Liver (tissue), 3 donors: Measurements from ENCODE around the gene ZNF530.
A peak's percentile ranks its signal among the peaks of the same experiment; 100 is the strongest.

Experiments used
- FOXA1 ChIP-seq: IDR thresholded peaks from 2 replicates; pipeline ENCODE4 v1.6.1; 2016; ENCODE audit warnings: antibody characterized with exemption
- GABPA ChIP-seq, 2 donors: IDR thresholded peaks in 1 of 2; conservative IDR thresholded peaks in 1 of 2; 2 replicates each; pipeline ENCODE4 v1.6.1; 2016; ENCODE audit warnings: antibody characterized with exemption in 2 of 2, mild to moderate bottlenecking in 1 of 2, moderate library complexity in 1 of 2
- HNF4A ChIP-seq, 2 donors: conservative IDR thresholded peaks; 2 replicates each; pipeline ENCODE4 v1.6.1; 2016; ENCODE audit warnings: antibody characterized with exemption in 2 of 2, mild to moderate bottlenecking in 2 of 2
- JUND ChIP-seq, 2 donors: IDR thresholded peaks; 2 replicates each; pipeline ENCODE4 v1.6.1; 2016; ENCODE audit warnings: antibody characterized with exemption in 2 of 2
- NR2F2 ChIP-seq: IDR thresholded peaks from 2 replicates; pipeline ENCODE4 v1.6.1; 2016; ENCODE audit warnings: antibody characterized with exemption
- RAD21 ChIP-seq, 2 donors: IDR thresholded peaks; 2 replicates each; pipeline ENCODE4 v1.6.1; 2016; ENCODE audit warnings: antibody characterized with exemption in 2 of 2, mild to moderate bottlenecking in 2 of 2
- RXRA ChIP-seq, 2 donors: IDR thresholded peaks; 2 replicates each; pipeline ENCODE4 v1.6.1; 2017 to 2018; ENCODE audit warnings: antibody characterized with exemption in 2 of 2, mild to moderate bottlenecking in 1 of 2
- SP1 ChIP-seq: IDR thresholded peaks from 2 replicates; pipeline ENCODE4 v1.6.1; 2018; ENCODE audit warnings: antibody characterized with exemption, mild to moderate bottlenecking
- TAF1 ChIP-seq: conservative IDR thresholded peaks from 2 replicates; pipeline ENCODE4 v1.6.1; 2016; ENCODE audit warnings: antibody characterized with exemption, mild to moderate bottlenecking
- YY1 ChIP-seq: IDR thresholded peaks from 2 replicates; pipeline ENCODE4 v1.6.1; 2016; ENCODE audit warnings: antibody characterized with exemption, mild to moderate bottlenecking
- TF ChIP-seq, protein P1 (sequence below): fragments of 150-350 bp; IDR thresholded peaks from 2 replicates; pipeline ENCODE4 v1.5.1; 2017; ENCODE audit warnings: improper control_type of control experiment, low read depth, low read length; ENCODE audit not compliant: missing input control
- TF ChIP-seq, protein P2 (sequence below): IDR thresholded peaks from 2 replicates; pipeline ENCODE4 v1.6.1; 2016; ENCODE audit warnings: antibody characterized with exemption, mild to moderate bottlenecking
- TF ChIP-seq, protein P3 (sequence below): IDR thresholded peaks from 2 replicates; pipeline ENCODE4 v1.6.1; 2016; ENCODE audit warnings: antibody characterized with exemption
- TF ChIP-seq, protein P4 (sequence below): IDR thresholded peaks from 2 replicates; pipeline ENCODE4 v1.6.1; 2016; ENCODE audit warnings: antibody characterized with exemption
- donor health status: healthy.
- donor health status: healthy.

DNA sequence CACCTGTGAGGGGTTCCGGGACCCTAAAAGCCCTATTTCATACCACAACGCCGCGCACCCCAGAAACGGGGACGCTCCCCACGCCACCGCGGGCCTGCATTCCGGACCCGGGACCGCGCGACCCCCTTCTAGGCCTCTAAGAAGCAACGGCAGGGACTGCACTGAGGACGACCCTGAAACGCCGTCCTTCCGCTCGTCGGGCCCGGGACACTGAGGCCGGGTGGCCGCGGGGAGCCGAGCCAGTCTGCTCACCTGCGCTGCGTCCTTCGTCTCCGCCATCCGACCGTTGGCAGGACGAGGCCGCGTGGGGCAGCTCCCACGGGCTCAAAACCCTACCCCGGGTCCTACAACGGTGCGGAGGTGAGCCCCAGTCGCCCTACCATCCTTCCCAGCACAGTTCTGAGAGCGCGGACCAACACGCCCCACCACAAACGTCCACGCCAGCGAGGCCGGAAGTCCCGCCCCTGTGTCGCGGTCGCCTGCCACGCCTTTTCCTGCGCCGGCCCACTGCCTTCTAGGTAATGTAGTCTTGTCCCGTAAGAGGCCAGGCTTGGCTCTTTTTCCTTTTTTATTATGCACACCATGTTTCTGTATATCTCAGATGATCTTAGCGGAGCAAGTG lies 40.2 kb upstream of the ZNF530 start, which contains the start of gene ZNF550:
- TF ChIP-seq, protein P1, sequence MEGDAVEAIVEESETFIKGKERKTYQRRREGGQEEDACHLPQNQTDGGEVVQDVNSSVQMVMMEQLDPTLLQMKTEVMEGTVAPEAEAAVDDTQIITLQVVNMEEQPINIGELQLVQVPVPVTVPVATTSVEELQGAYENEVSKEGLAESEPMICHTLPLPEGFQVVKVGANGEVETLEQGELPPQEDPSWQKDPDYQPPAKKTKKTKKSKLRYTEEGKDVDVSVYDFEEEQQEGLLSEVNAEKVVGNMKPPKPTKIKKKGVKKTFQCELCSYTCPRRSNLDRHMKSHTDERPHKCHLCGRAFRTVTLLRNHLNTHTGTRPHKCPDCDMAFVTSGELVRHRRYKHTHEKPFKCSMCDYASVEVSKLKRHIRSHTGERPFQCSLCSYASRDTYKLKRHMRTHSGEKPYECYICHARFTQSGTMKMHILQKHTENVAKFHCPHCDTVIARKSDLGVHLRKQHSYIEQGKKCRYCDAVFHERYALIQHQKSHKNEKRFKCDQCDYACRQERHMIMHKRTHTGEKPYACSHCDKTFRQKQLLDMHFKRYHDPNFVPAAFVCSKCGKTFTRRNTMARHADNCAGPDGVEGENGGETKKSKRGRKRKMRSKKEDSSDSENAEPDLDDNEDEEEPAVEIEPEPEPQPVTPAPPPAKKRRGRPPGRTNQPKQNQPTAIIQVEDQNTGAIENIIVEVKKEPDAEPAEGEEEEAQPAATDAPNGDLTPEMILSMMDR: no peak
- no peak for TF ChIP-seq TAF1
- TF ChIP-seq, protein P2, sequence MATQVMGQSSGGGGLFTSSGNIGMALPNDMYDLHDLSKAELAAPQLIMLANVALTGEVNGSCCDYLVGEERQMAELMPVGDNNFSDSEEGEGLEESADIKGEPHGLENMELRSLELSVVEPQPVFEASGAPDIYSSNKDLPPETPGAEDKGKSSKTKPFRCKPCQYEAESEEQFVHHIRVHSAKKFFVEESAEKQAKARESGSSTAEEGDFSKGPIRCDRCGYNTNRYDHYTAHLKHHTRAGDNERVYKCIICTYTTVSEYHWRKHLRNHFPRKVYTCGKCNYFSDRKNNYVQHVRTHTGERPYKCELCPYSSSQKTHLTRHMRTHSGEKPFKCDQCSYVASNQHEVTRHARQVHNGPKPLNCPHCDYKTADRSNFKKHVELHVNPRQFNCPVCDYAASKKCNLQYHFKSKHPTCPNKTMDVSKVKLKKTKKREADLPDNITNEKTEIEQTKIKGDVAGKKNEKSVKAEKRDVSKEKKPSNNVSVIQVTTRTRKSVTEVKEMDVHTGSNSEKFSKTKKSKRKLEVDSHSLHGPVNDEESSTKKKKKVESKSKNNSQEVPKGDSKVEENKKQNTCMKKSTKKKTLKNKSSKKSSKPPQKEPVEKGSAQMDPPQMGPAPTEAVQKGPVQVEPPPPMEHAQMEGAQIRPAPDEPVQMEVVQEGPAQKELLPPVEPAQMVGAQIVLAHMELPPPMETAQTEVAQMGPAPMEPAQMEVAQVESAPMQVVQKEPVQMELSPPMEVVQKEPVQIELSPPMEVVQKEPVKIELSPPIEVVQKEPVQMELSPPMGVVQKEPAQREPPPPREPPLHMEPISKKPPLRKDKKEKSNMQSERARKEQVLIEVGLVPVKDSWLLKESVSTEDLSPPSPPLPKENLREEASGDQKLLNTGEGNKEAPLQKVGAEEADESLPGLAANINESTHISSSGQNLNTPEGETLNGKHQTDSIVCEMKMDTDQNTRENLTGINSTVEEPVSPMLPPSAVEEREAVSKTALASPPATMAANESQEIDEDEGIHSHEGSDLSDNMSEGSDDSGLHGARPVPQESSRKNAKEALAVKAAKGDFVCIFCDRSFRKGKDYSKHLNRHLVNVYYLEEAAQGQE: peak; percentile 16
- TF ChIP-seq FOXA1: no peak
- no peak for TF ChIP-seq SP1
- TF ChIP-seq YY1: peak; percentile 74
- TF ChIP-seq, protein P3, sequence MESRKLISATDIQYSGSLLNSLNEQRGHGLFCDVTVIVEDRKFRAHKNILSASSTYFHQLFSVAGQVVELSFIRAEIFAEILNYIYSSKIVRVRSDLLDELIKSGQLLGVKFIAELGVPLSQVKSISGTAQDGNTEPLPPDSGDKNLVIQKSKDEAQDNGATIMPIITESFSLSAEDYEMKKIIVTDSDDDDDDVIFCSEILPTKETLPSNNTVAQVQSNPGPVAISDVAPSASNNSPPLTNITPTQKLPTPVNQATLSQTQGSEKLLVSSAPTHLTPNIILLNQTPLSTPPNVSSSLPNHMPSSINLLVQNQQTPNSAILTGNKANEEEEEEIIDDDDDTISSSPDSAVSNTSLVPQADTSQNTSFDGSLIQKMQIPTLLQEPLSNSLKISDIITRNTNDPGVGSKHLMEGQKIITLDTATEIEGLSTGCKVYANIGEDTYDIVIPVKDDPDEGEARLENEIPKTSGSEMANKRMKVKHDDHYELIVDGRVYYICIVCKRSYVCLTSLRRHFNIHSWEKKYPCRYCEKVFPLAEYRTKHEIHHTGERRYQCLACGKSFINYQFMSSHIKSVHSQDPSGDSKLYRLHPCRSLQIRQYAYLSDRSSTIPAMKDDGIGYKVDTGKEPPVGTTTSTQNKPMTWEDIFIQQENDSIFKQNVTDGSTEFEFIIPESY: peak; percentile 49
- TF ChIP-seq RAD21 (IDR thresholded peaks at IDR 0.05): peak in 1 of 2 donors; percentile 44
- TF ChIP-seq HNF4A (conservative IDR thresholded peaks at IDR 0.05): no peak
- TF ChIP-seq, protein P4, sequence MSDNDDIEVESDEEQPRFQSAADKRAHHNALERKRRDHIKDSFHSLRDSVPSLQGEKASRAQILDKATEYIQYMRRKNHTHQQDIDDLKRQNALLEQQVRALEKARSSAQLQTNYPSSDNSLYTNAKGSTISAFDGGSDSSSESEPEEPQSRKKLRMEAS: peak; percentile 57
- no peak for TF ChIP-seq JUND (IDR thresholded peaks at IDR 0.05)
- TF ChIP-seq GABPA (IDR thresholded peaks at IDR 0.05 in 1 of 2, conservative IDR thresholded peaks at IDR 0.05 in 1 of 2): peak; percentile 85 to 98
- no peak for TF ChIP-seq NR2F2
- TF ChIP-seq RXRA (IDR thresholded peaks at IDR 0.05): no peak
